Measurements from ENCODE around the gene CES2. TPM values are rescaled to one million over a fixed set of nuclear protein-coding genes. Genes with fewer than 3 reads are reported as not detected.
"Not testable (repeated sequence)": the region's sequence is repeated elsewhere in the genome, so short reads cannot be mapped to it uniquely, and the experiment has no call there.

The CES2 gene
- polyA plus RNA-seq, 3 donors: 14.5 to 28.8 (median 26.5) TPM

- WGBS, 3 donors: 67 to 89% (median 88%) methylated on average over 2 of the region's 2 CpGs
- no peak overlapping the region for H3K27ac ChIP-seq (ENCODE audit: low read depth, low read length)
Observed at GRCh38 chr16:66991545-66992077, 56.3 kb downstream of the CES2 start.

GRCh38 chr16:66993558-66993957 is 58.2 kb downstream of the CES2 start:
- not testable (repeated sequence) for H3K27ac ChIP-seq (ENCODE audit: low read depth, low read length)
- WGBS, 3 donors: 90 to 95% (median 94%) methylated on average over 11 to 12 of the region's 12 CpGs

Other genes with a start within 250 kb of the CES2 start
- 10 to 100 TPM in 1 of 3 donors, 1 to 10 TPM in 2; 4.6 to 16.2 (median 9.4) TPM for gene CMTM4, start 238.8 kb upstream of the CES2 start, polyA plus RNA-seq
- gene DYNC1LI2, start 183.9 kb upstream of the CES2 start, polyA plus RNA-seq: 100 to 1,000 TPM in 1 of 3 donors, 10 to 100 TPM in 2; 32.8 to 106 (median 57.0) TPM
- gene TERB1, start 133.9 kb upstream of the CES2 start, polyA plus RNA-seq: not detected
- 10 to 100 TPM; 23.1 to 34.0 (median 23.2) TPM for gene NAE1, start 104.5 kb upstream of the CES2 start, polyA plus RNA-seq
- under 1 TPM in 2 of 3 donors, not detected in 1; 0.05 to 0.13 TPM for gene CA7, start 91.1 kb upstream of the CES2 start, polyA plus RNA-seq
- 10 to 100 TPM in 1 of 3 donors, 1 to 10 TPM in 2; 3.6 to 10.2 (median 4.1) TPM for gene PDP2, start 55.0 kb upstream of the CES2 start, polyA plus RNA-seq
- not detected for gene CDH16, start 16.6 kb upstream of the CES2 start, polyA plus RNA-seq
- 10 to 100 TPM in 1 of 3 donors, 1 to 10 TPM in 2; 2.4 to 10.6 (median 7.8) TPM for gene RRAD, start 10.0 kb upstream of the CES2 start, polyA plus RNA-seq
- gene CIAO2B, start 1.1 kb upstream of the CES2 start, polyA plus RNA-seq: 100 to 1,000 TPM in 2 of 3 donors, 10 to 100 TPM in 1; 82.5 to 160 (median 157) TPM
- 1 to 10 TPM in 2 of 3 donors, under 1 TPM in 1; 0.22 to 2.2 (median 1.1) TPM for gene CES3, start 25.8 kb downstream of the CES2 start, polyA plus RNA-seq
- 10 to 100 TPM in 2 of 3 donors, 1 to 10 TPM in 1; 9.8 to 14.5 (median 11.2) TPM for gene CES4A, start 53.1 kb downstream of the CES2 start, polyA plus RNA-seq
- 10 to 100 TPM in 2 of 3 donors, 1 to 10 TPM in 1; 9.1 to 33.0 (median 17.5) TPM for gene CBFB, start 93.6 kb downstream of the CES2 start, polyA plus RNA-seq
- gene PHAF1, start 174.4 kb downstream of the CES2 start, polyA plus RNA-seq: 1 to 10 TPM; 4.6 to 6.8 (median 6.6) TPM
- gene B3GNT9, start 215.5 kb downstream of the CES2 start, polyA plus RNA-seq: 1 to 10 TPM; 2.5 to 6.7 (median 5.0) TPM
- gene TRADD, start 224.4 kb downstream of the CES2 start, polyA plus RNA-seq: 10 to 100 TPM; 18.0 to 30.0 (median 20.6) TPM
- gene FBXL8, start 224.4 kb downstream of the CES2 start, polyA plus RNA-seq: 10 to 100 TPM; 10.3 to 36.7 (median 15.3) TPM
- gene HSF4, start 229.2 kb downstream of the CES2 start, polyA plus RNA-seq: 10 to 100 TPM; 30.3 to 62.2 (median 42.1) TPM
- gene NOL3, start 235.0 kb downstream of the CES2 start, polyA plus RNA-seq: 10 to 100 TPM; 31.0 to 62.3 (median 34.3) TPM
- gene MATCAP1, start 248.4 kb downstream of the CES2 start, polyA plus RNA-seq: 10 to 100 TPM; 13.0 to 32.0 (median 28.2) TPM